ENCODE results near the gene PRDM16. TPM values are rescaled to one million over a fixed set of nuclear protein-coding genes. Genes with fewer than 3 reads are reported as not detected.

The PRDM16 gene
- total and polyA plus RNA-seq, 2 of the 13 experiments (the other 11 are each of a cell fraction or from before 2014, with no cell fraction given) = 0.15 to 0.81 TPM

DNA sequence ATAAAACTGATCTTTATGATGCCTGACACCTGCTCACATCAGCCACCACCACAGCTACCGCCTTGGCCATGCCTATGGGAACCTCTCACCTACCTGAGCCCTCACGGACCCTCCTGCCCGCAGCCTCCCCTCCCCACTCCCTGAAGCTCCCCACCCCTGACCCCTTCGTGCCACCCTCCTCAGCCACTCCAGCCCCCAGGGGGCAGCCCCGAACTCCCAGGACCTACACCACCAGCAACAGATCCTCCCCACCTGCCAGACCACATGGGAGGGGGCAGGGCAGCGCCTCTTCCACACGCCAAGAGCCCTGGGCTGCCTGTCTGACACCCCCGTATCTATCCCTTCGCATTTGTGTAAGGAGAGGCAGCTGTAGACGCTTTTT lies 371.3 kb downstream of the PRDM16 start:
- Histone ChIP-seq H2AFZ (ENCODE audit: low read length) (no peak overlapping the region), H3K27me3 (ENCODE audit: control insufficient read depth in 1 of 2, insufficient read depth in 2 of 2, low read length in 2 of 2) (peaks cover 3 to 23% of the 10 kb centered on the region in 2 experiments; a peak in 3 of 5 replicates), H3K9ac (ENCODE audit: insufficient read depth, low read depth, low read length) (no peak overlapping the region), H3K4me3 (replicated peaks in 1 of 3; ENCODE audit: insufficient read depth in 1 of 3, low read depth in 2 of 3, low read length in 3 of 3) (no peak overlapping the region), H3K9me3 (ENCODE audit: low read length) (no peaks in the 10 kb centered on the region), H3K79me2 (ENCODE audit: insufficient read depth, low read length) (no peaks in the 10 kb centered on the region), H3K4me1 (ENCODE audit: insufficient read depth, low read length) (peaks cover 63% of the 10 kb centered on the region), H3K4me2 (ENCODE audit: low read depth, low read length) (no peak overlapping the region), H4K20me1 (ENCODE audit: insufficient read depth, low read length) (no peaks in the 10 kb centered on the region), H3K36me3 (replicated peaks in 1 of 2; ENCODE audit: control insufficient read depth in 1 of 2, insufficient read depth in 2 of 2, low read length in 2 of 2) (no peaks in the 10 kb centered on the region), H3K27ac (ENCODE audit: extremely low read length, insufficient read depth, low read length) (no peak overlapping the region)
- ATAC-seq (no peak), DNase-seq (ENCODE audit: low spot score) (no peak), FAIRE-seq (no peak)
- ChIA-PET POLR2A (no interaction called here), CTCF (ENCODE audit: low intra/inter-chr PET ratio, low total read pairs) (no interaction called here)
- BruUV-seq (replicated peaks) = no TSS peak
- in situ Hi-C loops (cut with HindIII; ENCODE audit: extremely low pct_ligation_motif_present, low pct_unique_long_range_greater_than_20kb) = loop anchor here (5.0 kb wide), 1 partner anchor 42 kb away; no protein-coding TSS in a partner anchor
- intact Hi-C loops (cut with micrococcal nuclease; ENCODE audit: unreplicated experiment) = no loop called here
- 75% methylated on average over 10 of the region's 10 CpGs for WGBS (ENCODE audit: low lambda C conversion rate)
- TF ChIP-seq KDM2A (CRISPR knock-in tag; IDR thresholded peaks at IDR 0.05; ENCODE audit: borderline replicate concordance, low read depth) (no peak), NR2C2 (CRISPR knock-in tag; IDR thresholded peaks at IDR 0.05; ENCODE audit: borderline replicate concordance) (no peak), TGIF2 (CRISPR knock-in tag; IDR thresholded peaks at IDR 0.05) (no peak), TARDBP (CRISPR knock-in tag; IDR thresholded peaks at IDR 0.05) (no peak), ZKSCAN1 (IDR thresholded peaks at IDR 0.05; ENCODE audit: low read length) (no peak), ISX (CRISPR knock-in tag; conservative IDR thresholded peaks at IDR 0.05) (no peak), ZNF569 (CRISPR knock-in tag; IDR thresholded peaks at IDR 0.05; ENCODE audit: borderline replicate concordance) (no peak)
- TF ChIP-seq, protein P1, sequence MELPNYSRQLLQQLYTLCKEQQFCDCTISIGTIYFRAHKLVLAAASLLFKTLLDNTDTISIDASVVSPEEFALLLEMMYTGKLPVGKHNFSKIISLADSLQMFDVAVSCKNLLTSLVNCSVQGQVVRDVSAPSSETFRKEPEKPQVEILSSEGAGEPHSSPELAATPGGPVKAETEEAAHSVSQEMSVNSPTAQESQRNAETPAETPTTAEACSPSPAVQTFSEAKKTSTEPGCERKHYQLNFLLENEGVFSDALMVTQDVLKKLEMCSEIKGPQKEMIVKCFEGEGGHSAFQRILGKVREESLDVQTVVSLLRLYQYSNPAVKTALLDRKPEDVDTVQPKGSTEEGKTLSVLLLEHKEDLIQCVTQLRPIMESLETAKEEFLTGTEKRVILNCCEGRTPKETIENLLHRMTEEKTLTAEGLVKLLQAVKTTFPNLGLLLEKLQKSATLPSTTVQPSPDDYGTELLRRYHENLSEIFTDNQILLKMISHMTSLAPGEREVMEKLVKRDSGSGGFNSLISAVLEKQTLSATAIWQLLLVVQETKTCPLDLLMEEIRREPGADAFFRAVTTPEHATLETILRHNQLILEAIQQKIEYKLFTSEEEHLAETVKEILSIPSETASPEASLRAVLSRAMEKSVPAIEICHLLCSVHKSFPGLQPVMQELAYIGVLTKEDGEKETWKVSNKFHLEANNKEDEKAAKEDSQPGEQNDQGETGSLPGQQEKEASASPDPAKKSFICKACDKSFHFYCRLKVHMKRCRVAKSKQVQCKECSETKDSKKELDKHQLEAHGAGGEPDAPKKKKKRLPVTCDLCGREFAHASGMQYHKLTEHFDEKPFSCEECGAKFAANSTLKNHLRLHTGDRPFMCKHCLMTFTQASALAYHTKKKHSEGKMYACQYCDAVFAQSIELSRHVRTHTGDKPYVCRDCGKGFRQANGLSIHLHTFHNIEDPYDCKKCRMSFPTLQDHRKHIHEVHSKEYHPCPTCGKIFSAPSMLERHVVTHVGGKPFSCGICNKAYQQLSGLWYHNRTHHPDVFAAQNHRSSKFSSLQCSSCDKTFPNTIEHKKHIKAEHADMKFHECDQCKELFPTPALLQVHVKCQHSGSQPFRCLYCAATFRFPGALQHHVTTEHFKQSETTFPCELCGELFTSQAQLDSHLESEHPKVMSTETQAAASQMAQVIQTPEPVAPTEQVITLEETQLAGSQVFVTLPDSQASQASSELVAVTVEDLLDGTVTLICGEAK (IDR thresholded peaks at IDR 0.05) = no peak
- TF ChIP-seq, protein P1 (CRISPR knock-in tag; IDR thresholded peaks at IDR 0.05) = no peak
- TF ChIP-seq, protein P2, sequence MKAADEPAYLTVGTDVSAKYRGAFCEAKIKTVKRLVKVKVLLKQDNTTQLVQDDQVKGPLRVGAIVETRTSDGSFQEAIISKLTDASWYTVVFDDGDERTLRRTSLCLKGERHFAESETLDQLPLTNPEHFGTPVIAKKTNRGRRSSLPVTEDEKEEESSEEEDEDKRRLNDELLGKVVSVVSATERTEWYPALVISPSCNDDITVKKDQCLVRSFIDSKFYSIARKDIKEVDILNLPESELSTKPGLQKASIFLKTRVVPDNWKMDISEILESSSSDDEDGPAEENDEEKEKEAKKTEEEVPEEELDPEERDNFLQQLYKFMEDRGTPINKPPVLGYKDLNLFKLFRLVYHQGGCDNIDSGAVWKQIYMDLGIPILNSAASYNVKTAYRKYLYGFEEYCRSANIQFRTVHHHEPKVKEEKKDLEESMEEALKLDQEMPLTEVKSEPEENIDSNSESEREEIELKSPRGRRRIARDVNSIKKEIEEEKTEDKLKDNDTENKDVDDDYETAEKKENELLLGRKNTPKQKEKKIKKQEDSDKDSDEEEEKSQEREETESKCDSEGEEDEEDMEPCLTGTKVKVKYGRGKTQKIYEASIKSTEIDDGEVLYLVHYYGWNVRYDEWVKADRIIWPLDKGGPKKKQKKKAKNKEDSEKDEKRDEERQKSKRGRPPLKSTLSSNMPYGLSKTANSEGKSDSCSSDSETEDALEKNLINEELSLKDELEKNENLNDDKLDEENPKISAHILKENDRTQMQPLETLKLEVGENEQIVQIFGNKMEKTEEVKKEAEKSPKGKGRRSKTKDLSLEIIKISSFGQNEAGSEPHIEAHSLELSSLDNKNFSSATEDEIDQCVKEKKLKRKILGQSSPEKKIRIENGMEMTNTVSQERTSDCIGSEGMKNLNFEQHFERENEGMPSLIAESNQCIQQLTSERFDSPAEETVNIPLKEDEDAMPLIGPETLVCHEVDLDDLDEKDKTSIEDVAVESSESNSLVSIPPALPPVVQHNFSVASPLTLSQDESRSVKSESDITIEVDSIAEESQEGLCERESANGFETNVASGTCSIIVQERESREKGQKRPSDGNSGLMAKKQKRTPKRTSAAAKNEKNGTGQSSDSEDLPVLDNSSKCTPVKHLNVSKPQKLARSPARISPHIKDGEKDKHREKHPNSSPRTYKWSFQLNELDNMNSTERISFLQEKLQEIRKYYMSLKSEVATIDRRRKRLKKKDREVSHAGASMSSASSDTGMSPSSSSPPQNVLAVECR (CRISPR knock-in tag; IDR thresholded peaks at IDR 0.05; ENCODE audit: borderline replicate concordance) = no peak
